Ishikawa (cell line): ENCODE data around the gene IKZF2.

Experiments used
- CEBPB ChIP-seq: IDR thresholded peaks from 2 replicates; pipeline ENCODE4 v1.6.1; 2012
- CREB1 ChIP-seq: IDR thresholded peaks from 2 replicates; pipeline ENCODE4 v1.6.1; 2012; ENCODE audit warnings: low read depth
- EGR1 ChIP-seq: IDR thresholded peaks from 2 replicates; pipeline ENCODE4 v1.6.1; 2012
- EP300 ChIP-seq: IDR thresholded peaks from 2 replicates; pipeline ENCODE4 v1.6.1; 2012; ENCODE audit warnings: borderline replicate concordance
- FOXM1 ChIP-seq: IDR thresholded peaks from 2 replicates; pipeline ENCODE4 v1.6.1; 2012; ENCODE audit warnings: low read depth, borderline replicate concordance
- MAX ChIP-seq: IDR thresholded peaks from 2 replicates; pipeline ENCODE4 v1.6.1; 2012
- NFIC ChIP-seq: IDR thresholded peaks from 2 replicates; pipeline ENCODE4 v1.6.1; 2012
- RAD21 ChIP-seq: IDR thresholded peaks from 2 replicates; pipeline ENCODE4 v1.6.1; 2012; ENCODE audit warnings: low read depth
- REST ChIP-seq: IDR thresholded peaks from 2 replicates; pipeline ENCODE4 v1.6.1; 2012; ENCODE audit warnings: low read depth, mild to moderate bottlenecking
- TAF1 ChIP-seq: IDR thresholded peaks from 2 replicates; pipeline ENCODE4 v1.6.1; 2012; ENCODE audit warnings: low read depth, mild to moderate bottlenecking
- TCF12 ChIP-seq: IDR thresholded peaks from 2 replicates; pipeline ENCODE4 v1.6.1; 2012; ENCODE audit warnings: low read depth
- YY1 ChIP-seq: IDR thresholded peaks from 2 replicates; pipeline ENCODE4 v1.6.1; 2012; ENCODE audit warnings: low read depth
- ZBTB7A ChIP-seq: IDR thresholded peaks from 2 replicates; pipeline ENCODE4 v1.6.1; 2012; ENCODE audit warnings: low read depth

GRCh38 chr2:213122725-213123124, 28.7 kb downstream of the IKZF2 start:
- TF ChIP-seq YY1 (no peak), TAF1 (no peak), TCF12 (no peak), ZBTB7A (no peak), REST (no peak), RAD21 (no peak), EP300 (no peak), CEBPB (no peak), NFIC (no peak), CREB1 (no peak), MAX (peak; percentile 65), EGR1 (no peak), FOXM1 (no peak)
